Testis (tissue), 3 donors: ENCODE results near the gene NEK4. TPM values are rescaled to one million over a fixed set of nuclear protein-coding genes. Genes with fewer than 3 reads are reported as not detected.

Experiments used
- DNase-seq: peaks from one replicate; pipeline ENCODE4 v3.0.0-alpha.2; 2019
- H3K27ac ChIP-seq, 2 donors: fragments of 200-600 bp; sonication (generic); one replicate each; pipeline ENCODE4 v1.5.1; 2019
- H3K27me3 ChIP-seq: fragments of 200-600 bp; sonication (generic); one replicate; pipeline ENCODE4 v1.5.1; 2019
- H3K36me3 ChIP-seq: fragments of 200-600 bp; sonication (generic); one replicate; pipeline ENCODE4 v1.5.1; 2017; ENCODE audit warnings: low read depth; ENCODE audit errors: missing control alignments
- H3K4me1 ChIP-seq: fragments of 200-600 bp; sonication (generic); one replicate; pipeline ENCODE4 v1.5.1; 2019
- H3K4me3 ChIP-seq, 2 donors: fragments of 200-600 bp; sonication (generic); one replicate each; pipeline ENCODE4 v1.5.1; 2017 to 2019
- H3K9me3 ChIP-seq: fragments of 200-600 bp; sonication (generic); one replicate; pipeline ENCODE4 v1.5.1; 2017
- POLR2A ChIP-seq: fragments of 450-650 bp; IDR thresholded peaks from one replicate; pipeline ENCODE4 v1.6.1; 2017; ENCODE audit warnings: antibody characterized with exemption, mild to moderate bottlenecking, moderate library complexity
- WGBS, 2 donors: methylation state at CpG; one replicate each; pipeline ENCODE4 v1.1.5; 2018; 5-methylcytosine and 5-hydroxymethylcytosine counted together
- intact Hi-C: fragments of 100-400 bp; cut with DNase I; formaldehyde crosslinking; loops from one replicate; pipeline ENCODE4 v1.15.1; 2023; ENCODE audit warnings: low total_unique reads
- polyA plus RNA-seq: library from polyadenylated mRNA; stranded (reverse); fragments of 350-450 nt; fragmentation: Illumina TruSeq; extraction: RNeasy Lipid Tissue Mini Kit (QIAGEN cat#74804); gene quantifications from one replicate; pipeline ENCODE4 v1.2.3, GENCODE V29; 2014; ENCODE audit warnings: low read depth, low replicate concordance; ENCODE audit not compliant: insufficient read depth
- total RNA-seq, 2 donors: library from RNA; depleted of rRNA; stranded (reverse); fragments of >200 nt; gene quantifications; one replicate each; pipeline ENCODE4 v1.2.3, GENCODE V29; 2016
- TF ChIP-seq, protein P1 (sequence below), 3 experiments: fragments of 450-650 bp in 2 of 3; fragments of 200-600 bp in 1 of 3; sonication (generic) in 1 of 3; IDR thresholded peaks; one replicate each; pipeline ENCODE4 v1.5.1; 2016 to 2019; ENCODE audit warnings: antibody characterized with exemption in 3 of 3, mild to moderate bottlenecking in 2 of 3, moderate library complexity in 1 of 3

The NEK4 gene
- total and polyA plus RNA-seq, 3 donors from 2014 or later = 66.6 to 114 (median 70.2) TPM

DNA sequence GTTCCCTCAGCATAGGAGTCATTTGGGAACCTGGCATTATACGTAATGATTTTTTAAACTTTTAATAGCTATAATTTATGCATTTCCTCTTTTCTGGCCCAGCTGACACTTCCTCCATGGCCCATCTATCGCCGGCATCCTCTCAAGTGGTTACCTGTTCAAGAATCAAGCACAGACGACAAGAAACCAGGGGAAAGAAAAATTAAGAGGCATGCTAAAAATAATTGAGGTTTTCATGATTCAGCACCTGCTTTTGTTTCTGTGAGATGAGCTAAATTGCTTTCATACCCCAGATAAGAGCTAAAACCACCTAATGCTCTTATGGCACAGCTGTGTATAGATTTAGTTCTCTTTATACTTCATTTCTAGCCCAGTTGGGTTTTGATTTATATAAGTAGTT is 63.2 kb downstream of the NEK4 start:
- H3K36me3 ChIP-seq = no peaks in the 10 kb centered on the region
- peaks cover 14% of the 10 kb centered on the region for H3K4me1 ChIP-seq
- H3K4me3 ChIP-seq = no peak overlapping the region
- DNase-seq = no peak
- no peaks in the 10 kb centered on the region for H3K9me3 ChIP-seq
- WGBS, 2 donors = 61 to 65% methylated on average over 4 of the region's 4 CpGs
- intact Hi-C loops = no loop called here
- no peaks in the 10 kb centered on the region for H3K27me3 ChIP-seq
- no peak overlapping the region for H3K27ac ChIP-seq
- TF ChIP-seq, protein P1, sequence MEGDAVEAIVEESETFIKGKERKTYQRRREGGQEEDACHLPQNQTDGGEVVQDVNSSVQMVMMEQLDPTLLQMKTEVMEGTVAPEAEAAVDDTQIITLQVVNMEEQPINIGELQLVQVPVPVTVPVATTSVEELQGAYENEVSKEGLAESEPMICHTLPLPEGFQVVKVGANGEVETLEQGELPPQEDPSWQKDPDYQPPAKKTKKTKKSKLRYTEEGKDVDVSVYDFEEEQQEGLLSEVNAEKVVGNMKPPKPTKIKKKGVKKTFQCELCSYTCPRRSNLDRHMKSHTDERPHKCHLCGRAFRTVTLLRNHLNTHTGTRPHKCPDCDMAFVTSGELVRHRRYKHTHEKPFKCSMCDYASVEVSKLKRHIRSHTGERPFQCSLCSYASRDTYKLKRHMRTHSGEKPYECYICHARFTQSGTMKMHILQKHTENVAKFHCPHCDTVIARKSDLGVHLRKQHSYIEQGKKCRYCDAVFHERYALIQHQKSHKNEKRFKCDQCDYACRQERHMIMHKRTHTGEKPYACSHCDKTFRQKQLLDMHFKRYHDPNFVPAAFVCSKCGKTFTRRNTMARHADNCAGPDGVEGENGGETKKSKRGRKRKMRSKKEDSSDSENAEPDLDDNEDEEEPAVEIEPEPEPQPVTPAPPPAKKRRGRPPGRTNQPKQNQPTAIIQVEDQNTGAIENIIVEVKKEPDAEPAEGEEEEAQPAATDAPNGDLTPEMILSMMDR (IDR thresholded peaks at IDR 0.05) = no peak
- no peak for TF ChIP-seq POLR2A

DNA sequence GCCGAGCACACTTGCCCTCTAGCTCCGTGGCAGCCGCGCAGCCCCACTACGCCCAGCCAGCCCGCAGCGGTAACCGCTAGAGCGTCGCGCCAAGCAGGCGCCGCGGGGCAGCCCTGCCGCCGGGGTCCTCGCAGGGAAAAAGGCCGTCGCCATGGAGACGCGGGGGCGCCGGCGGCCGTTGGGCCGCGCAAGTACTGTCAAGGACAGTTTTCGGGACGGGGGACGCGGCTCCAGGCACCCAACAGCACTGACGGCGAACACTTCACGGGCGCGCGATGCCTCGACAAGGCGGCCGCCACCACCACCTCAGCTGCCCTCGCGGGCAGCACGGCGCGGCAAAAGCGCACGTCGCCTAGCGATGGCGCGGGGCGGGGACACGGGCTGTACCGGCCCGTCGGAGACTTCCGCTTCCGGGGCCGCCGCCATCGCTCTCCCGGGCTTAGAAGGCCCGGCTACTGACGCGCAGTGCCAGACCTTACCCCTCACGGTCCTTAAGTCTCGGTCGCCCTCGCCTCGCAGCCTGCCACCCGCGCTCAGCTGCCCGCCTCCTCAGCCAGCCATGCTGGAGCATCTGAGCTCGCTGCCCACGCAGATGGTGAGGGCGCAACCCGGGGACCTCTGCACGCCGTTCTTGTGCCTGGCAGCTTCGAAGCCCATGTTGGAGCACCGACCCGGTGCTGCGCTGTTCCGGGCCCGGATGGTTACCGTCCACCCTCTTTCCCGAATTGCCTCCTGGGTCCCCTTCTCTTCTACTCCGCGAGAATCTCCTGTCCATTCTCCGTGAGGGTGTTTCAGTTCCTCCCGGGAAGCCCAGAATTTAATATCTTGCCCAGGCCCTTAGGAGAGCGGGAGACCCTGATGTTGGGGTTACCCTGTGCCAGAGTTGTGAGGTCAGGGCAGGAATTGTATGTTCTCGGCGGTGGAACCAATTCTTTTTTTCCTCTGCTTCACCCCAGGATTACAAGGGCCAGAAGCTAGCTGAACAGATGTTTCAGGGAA is 64.8 kb downstream of the NEK4 start, which contains the start of the genes GLT8D1 and SPCS1:
Gene GLT8D1 (minus strand): TSS at position 104 of the 999 bp plus-strand sequence. CDS start 5,331 bp downstream, outside the sequence.
Gene SPCS1 (plus strand): TSS at position 419 of the 999 bp plus-strand sequence. CDS start 141 bp downstream, at position 560.
- 0% methylated on average over 12 to 81 of the region's 94 CpGs for WGBS, 2 donors
- Histone ChIP-seq H3K9me3 (no peaks in the 10 kb centered on the region), H3K27me3 (no peaks in the 10 kb centered on the region), H3K4me1 (peaks cover 14% of the 10 kb centered on the region), H3K36me3 (no peaks in the 10 kb centered on the region), H3K4me3 (peak within 1 kb of the TSS; percentile 89 to 94), H3K27ac (peak within 1 kb of the TSS; percentile 82 to 90)
- intact Hi-C loops = no loop called here
- TF ChIP-seq, protein P1 (IDR thresholded peaks at IDR 0.05) = no peak
- TF ChIP-seq POLR2A = peak; percentile 17
- peak; percentile 93 for DNase-seq

GRCh38 chr3:52705438-52705687 is 65.4 kb downstream of the NEK4 start:
- Histone ChIP-seq H3K4me1 (peaks cover 14% of the 10 kb centered on the region), H3K36me3 (no peaks in the 10 kb centered on the region), H3K4me3 (peak overlapping the region; percentile 89 to 94), H3K27me3 (no peaks in the 10 kb centered on the region), H3K27ac (peak overlapping the region; percentile 82 to 90), H3K9me3 (no peaks in the 10 kb centered on the region)
- 1% methylated on average over 21 of the region's 25 CpGs; no CpG with 5 or more reads in 1 of the 2 donors for WGBS, 2 donors
- DNase-seq = no peak
- TF ChIP-seq, protein P1 (IDR thresholded peaks at IDR 0.05) = no peak
- no peak for TF ChIP-seq POLR2A
- intact Hi-C loops = no loop called here

DNA sequence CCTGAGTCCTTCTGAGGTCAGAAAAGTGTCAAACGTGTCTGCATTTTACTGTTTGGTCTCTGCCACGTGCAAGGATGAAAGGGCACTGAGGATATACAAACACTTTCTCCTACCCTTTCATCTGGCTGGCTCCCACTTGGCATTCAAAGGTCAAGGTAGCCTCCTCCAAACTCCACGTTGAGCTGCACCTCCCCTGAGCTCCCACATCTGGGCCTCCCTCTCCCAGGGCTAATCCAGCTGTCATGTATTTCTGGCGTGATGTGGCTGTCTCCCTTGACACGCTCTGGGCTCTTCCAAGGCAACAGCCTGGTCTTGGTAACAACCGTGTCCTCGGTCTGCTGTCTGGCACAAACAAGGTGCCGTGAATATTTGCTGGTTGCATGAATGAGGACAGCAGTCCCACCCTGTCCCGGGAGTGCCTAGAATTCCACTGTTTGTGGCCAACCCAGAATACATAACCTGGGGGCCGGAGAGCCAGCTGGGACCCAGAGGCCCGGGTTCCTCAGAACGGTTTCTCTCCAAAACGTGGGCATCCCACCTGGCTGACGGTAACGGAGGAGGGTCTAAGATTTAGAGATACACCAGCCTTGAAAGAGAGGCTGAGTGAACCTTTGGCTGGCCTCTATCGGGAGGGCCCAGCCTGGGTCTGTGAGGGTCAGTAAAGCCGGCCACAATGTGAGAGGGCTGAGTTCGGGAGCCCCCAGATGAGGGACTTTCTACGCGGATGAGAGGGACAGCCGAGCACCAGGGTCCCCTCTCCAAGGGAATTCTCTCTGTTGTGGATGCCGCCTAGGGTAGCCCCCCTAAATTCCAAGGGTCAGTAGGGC is 65.9 kb downstream of the NEK4 start:
- peaks cover 14% of the 10 kb centered on the region for H3K4me1 ChIP-seq
- peak overlapping the region; percentile 89 to 94 for H3K4me3 ChIP-seq
- TF ChIP-seq POLR2A = no peak
- TF ChIP-seq, protein P1 (IDR thresholded peaks at IDR 0.05) = no peak
- no peak for DNase-seq
- H3K9me3 ChIP-seq = no peaks in the 10 kb centered on the region
- no peaks in the 10 kb centered on the region for H3K27me3 ChIP-seq
- peak overlapping the region; percentile 82 to 90 for H3K27ac ChIP-seq
- H3K36me3 ChIP-seq = no peaks in the 10 kb centered on the region
- 2% methylated on average over 14 to 22 of the region's 22 CpGs for WGBS, 2 donors
- intact Hi-C loops = no loop called here
